VCaP (cell line): ENCODE measurements around the gene DFFA.
"Not testable (repeated sequence)": the region's sequence is repeated elsewhere in the genome, so short reads cannot be mapped to it uniquely, and the experiment has no call there.

Experiments
- H3K27ac ChIP-seq: fragments of 450-650 bp; 2 replicates; pipeline ENCODE4 v1.5.1; 2017
- CTCF ChIP-seq: fragments of 450-650 bp; conservative IDR thresholded peaks from 2 replicates; pipeline ENCODE4 v1.5.1; 2017; ENCODE audit warnings: mild to moderate bottlenecking, moderate library complexity

The DFFA gene

GRCh38 chr1:10432910-10433700 lies 39.2 kb downstream of the DFFA start:
- H3K27ac ChIP-seq, result no peak overlapping the region
- no peak for TF ChIP-seq CTCF

- peak overlapping the region; percentile 66 for H3K27ac ChIP-seq
- no peak for TF ChIP-seq CTCF
These were observed 41.1 kb downstream of the DFFA start for GRCh38 chr1:10431070-10431730.

GRCh38 chr1:10430216-10431069 lies 41.9 kb downstream of the DFFA start, which contains the start of gene CENPS:
Gene CENPS (plus strand): TSS chr1:10430433. CDS start chr1:10430518, 85 bp downstream.
- TF ChIP-seq CTCF, result peak; percentile 95
- peak within 1 kb of the TSS; percentile 66 for H3K27ac ChIP-seq

- H3K27ac ChIP-seq, result peak overlapping the region; percentile 66
These were observed 42.5 kb downstream of the DFFA start for GRCh38 chr1:10429868-10430215.

GRCh38 chr1:10428984-10429383 lies 43.3 kb downstream of the DFFA start:
- no peak for TF ChIP-seq CTCF
- no peak overlapping the region for H3K27ac ChIP-seq

More at GRCh38 chr1:10429868-10430215, 42.5 kb downstream of the DFFA start:
- TF ChIP-seq CTCF, result no peak

GRCh38 chr1:10426535-10426848 lies 45.8 kb downstream of the DFFA start:
- not testable (repeated sequence) for H3K27ac ChIP-seq

GRCh38 chr1:10425826-10426534 lies 46.3 kb downstream of the DFFA start:
- not testable (repeated sequence) for H3K27ac ChIP-seq

GRCh38 chr1:10424651-10425050 lies 47.7 kb downstream of the DFFA start:
- no peak overlapping the region for H3K27ac ChIP-seq
- no peak for TF ChIP-seq CTCF
